Astrocyte (in vitro differentiated cells and primary cell): ENCODE measurements around the gene ITGB3. TPM values are rescaled to one million over a fixed set of nuclear protein-coding genes. Genes with fewer than 3 reads are reported as not detected.

Source experiments
- DNase-seq: peaks from one replicate; pipeline ENCODE4 v3.0.0-alpha.2; 2010; ENCODE audit warnings: low read depth
- FAIRE-seq: peaks from 2 replicates; lab custom pipeline; 2011; peaks lifted over from hg19 to GRCh38; lab: Jason Lieb, UNC
- H2AFZ ChIP-seq: 2 replicates; pipeline ENCODE4 v1.6.0; 2012; ENCODE audit warnings: low read depth, low read length, inconsistent platforms
- H3K27ac ChIP-seq: 2 replicates; pipeline ENCODE4 v1.5.1; 2011; ENCODE audit warnings: low read depth, low read length, inconsistent platforms
- H3K27me3 ChIP-seq: 2 replicates; pipeline ENCODE4 v1.6.0; 2011; ENCODE audit warnings: low read length, inconsistent platforms; ENCODE audit not compliant: insufficient read depth
- H3K36me3 ChIP-seq: 2 replicates; pipeline ENCODE4 v1.5.1; 2011; ENCODE audit warnings: low read length, inconsistent platforms; ENCODE audit not compliant: insufficient read depth
- H3K4me1 ChIP-seq: 2 replicates; pipeline ENCODE4 v1.5.1; 2011; ENCODE audit warnings: low read length, inconsistent platforms; ENCODE audit not compliant: insufficient read depth
- H3K4me2 ChIP-seq: 2 replicates; pipeline ENCODE4 v1.6.0; 2012; ENCODE audit warnings: low read length, inconsistent platforms
- H3K4me3 ChIP-seq: 2 replicates; pipeline ENCODE4 v1.5.1; 2011; ENCODE audit warnings: low read depth, mild to moderate bottlenecking, low read length, inconsistent platforms; ENCODE audit not compliant: insufficient read depth
- H3K79me2 ChIP-seq: 2 replicates; pipeline ENCODE4 v1.6.0; 2012; ENCODE audit warnings: mild to moderate bottlenecking, low read length, inconsistent platforms; ENCODE audit not compliant: insufficient read depth
- H3K9ac ChIP-seq: 2 replicates; pipeline ENCODE4 v1.6.0; 2012; ENCODE audit warnings: mild to moderate bottlenecking, low read length, inconsistent platforms
- H3K9me3 ChIP-seq: 2 replicates; pipeline ENCODE4 v1.5.1; 2012; ENCODE audit warnings: low read depth, mild to moderate bottlenecking, low read length, inconsistent platforms; ENCODE audit not compliant: insufficient read depth
- H4K20me1 ChIP-seq: 2 replicates; pipeline ENCODE4 v1.6.0; 2012; ENCODE audit warnings: low read length, inconsistent platforms; ENCODE audit not compliant: insufficient read depth
- H3K27ac Mint-ChIP-seq: one replicate; pipeline ENCODE4 v1.8.0; 2021; ENCODE audit warnings: mild to moderate bottlenecking, mixed read lengths; ENCODE audit not compliant: unreplicated experiment
- H3K27me3 Mint-ChIP-seq: one replicate; pipeline ENCODE4 v1.8.0; 2021; ENCODE audit warnings: low read depth, mixed read lengths; ENCODE audit not compliant: unreplicated experiment
- H3K36me3 Mint-ChIP-seq: one replicate; pipeline ENCODE4 v1.8.0; 2021; ENCODE audit warnings: low read depth, mixed read lengths; ENCODE audit not compliant: unreplicated experiment
- H3K4me1 Mint-ChIP-seq: one replicate; pipeline ENCODE4 v1.8.0; 2021; ENCODE audit warnings: low read depth, mixed read lengths; ENCODE audit not compliant: unreplicated experiment
- H3K4me3 Mint-ChIP-seq: one replicate; pipeline ENCODE4 v1.8.0; 2021; ENCODE audit warnings: mild to moderate bottlenecking, moderate library complexity, mixed read lengths; ENCODE audit not compliant: unreplicated experiment
- H3K9me3 Mint-ChIP-seq: one replicate; pipeline ENCODE4 v1.8.0; 2021; ENCODE audit warnings: mild to moderate bottlenecking, mixed read lengths; ENCODE audit not compliant: unreplicated experiment
- EZH2 ChIP-seq: IDR thresholded peaks from 2 replicates; pipeline ENCODE4 v1.6.1; 2012; ENCODE audit warnings: mild to moderate bottlenecking, low read length, inconsistent platforms; ENCODE audit not compliant: insufficient read depth
- total RNA-seq: library from RNA; stranded (reverse); gene quantifications from 2 replicates; pipeline ENCODE4 v1.2.1, GENCODE V29; 2021
- TF ChIP-seq, protein P1 (sequence below): IDR thresholded peaks from 2 replicates; pipeline ENCODE4 v1.5.1; 2011; ENCODE audit warnings: low read depth, mild to moderate bottlenecking, inconsistent platforms, low read length, moderate library complexity; ENCODE audit not compliant: insufficient read depth

ITGB3 gene
- total RNA-seq, 1 donor from 2014 or later, result 44.0 TPM

DNA sequence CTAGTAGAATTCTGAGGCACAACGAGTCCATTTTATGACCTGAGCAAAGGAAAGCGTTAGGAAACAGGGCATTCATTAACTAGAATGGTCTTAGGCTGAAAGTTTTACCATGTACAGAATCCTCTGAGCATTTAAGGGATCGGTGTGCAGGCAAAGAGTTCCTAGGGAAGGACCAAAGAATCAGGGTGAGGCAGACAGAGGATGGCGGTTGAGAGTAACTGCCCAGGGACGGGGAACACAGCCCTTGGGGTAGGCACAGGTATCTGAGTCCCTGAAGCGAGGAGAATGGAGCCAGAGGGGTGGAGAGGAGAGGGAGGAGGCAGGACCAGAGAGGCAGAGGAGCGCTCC, 14.0 kb upstream of the ITGB3 start:
- Histone ChIP-seq H3K36me3 (no peaks in the 10 kb centered on the region), H3K4me3 (no peak overlapping the region), H3K4me2 (peak overlapping the region; percentile 60), H3K4me1 (peaks cover 21% of the 10 kb centered on the region), H3K9me3 (peaks cover 5% of the 10 kb centered on the region), H3K27ac (peak overlapping the region; percentile 85), H3K9ac (peak overlapping the region; percentile 59), H3K27me3 (no peaks in the 10 kb centered on the region), H2AFZ (peak overlapping the region; percentile 53), H3K79me2 (no peaks in the 10 kb centered on the region), H4K20me1 (no peaks in the 10 kb centered on the region)
- DNase-seq, result no peak
- no peak for TF ChIP-seq EZH2
- no peaks in the 10 kb centered on the region for H3K36me3 Mint-ChIP-seq
- H3K27me3 Mint-ChIP-seq, result no peaks in the 10 kb centered on the region
- H3K27ac Mint-ChIP-seq, result peak overlapping the region; percentile 93
- FAIRE-seq, result no peak
- peaks cover 17% of the 10 kb centered on the region for H3K4me1 Mint-ChIP-seq
- peaks cover 2% of the 10 kb centered on the region for H3K9me3 Mint-ChIP-seq
- no peak overlapping the region for H3K4me3 Mint-ChIP-seq

DNA sequence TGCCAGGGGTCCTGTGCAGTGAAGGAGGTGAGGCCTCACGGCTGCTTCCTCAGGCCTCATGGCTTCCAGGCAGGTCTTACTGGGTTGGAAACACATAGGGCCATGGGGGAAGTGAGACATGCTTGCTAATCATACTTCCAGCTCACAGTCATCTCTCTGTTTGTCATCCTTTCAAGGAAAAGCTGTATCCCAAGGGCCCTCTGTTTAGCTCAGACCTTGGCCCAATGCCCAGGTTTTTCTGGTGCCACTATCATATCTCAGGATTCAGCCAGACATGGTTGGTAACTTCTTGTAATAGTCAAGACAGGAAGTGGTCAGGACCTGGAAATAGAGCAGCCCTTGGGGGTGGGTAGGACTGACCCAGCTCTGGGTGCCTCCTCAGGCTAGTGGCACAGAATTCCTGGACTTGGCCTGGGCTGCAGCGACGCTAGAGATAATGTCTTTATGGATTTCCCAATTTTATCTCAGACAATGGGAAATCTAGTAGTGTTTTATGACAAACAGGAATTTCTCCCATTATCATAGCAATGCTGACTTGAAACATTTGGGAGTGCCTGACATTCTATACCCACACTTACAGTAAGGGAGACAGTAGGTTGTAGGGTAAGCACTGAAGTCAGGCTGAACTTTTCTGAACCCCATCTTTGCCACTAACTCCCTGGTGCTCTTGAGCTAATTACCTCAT, 13.5 kb upstream of the ITGB3 start:
- TF ChIP-seq, protein P1, sequence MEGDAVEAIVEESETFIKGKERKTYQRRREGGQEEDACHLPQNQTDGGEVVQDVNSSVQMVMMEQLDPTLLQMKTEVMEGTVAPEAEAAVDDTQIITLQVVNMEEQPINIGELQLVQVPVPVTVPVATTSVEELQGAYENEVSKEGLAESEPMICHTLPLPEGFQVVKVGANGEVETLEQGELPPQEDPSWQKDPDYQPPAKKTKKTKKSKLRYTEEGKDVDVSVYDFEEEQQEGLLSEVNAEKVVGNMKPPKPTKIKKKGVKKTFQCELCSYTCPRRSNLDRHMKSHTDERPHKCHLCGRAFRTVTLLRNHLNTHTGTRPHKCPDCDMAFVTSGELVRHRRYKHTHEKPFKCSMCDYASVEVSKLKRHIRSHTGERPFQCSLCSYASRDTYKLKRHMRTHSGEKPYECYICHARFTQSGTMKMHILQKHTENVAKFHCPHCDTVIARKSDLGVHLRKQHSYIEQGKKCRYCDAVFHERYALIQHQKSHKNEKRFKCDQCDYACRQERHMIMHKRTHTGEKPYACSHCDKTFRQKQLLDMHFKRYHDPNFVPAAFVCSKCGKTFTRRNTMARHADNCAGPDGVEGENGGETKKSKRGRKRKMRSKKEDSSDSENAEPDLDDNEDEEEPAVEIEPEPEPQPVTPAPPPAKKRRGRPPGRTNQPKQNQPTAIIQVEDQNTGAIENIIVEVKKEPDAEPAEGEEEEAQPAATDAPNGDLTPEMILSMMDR, result no peak
- TF ChIP-seq EZH2, result no peak
- peaks cover 17% of the 10 kb centered on the region for H3K4me1 Mint-ChIP-seq
- Histone ChIP-seq H4K20me1 (no peaks in the 10 kb centered on the region), H3K4me2 (peak overlapping the region; percentile 60), H3K79me2 (no peaks in the 10 kb centered on the region), H3K4me3 (no peak overlapping the region), H3K9ac (peak overlapping the region; percentile 59), H2AFZ (peak overlapping the region; percentile 53), H3K36me3 (no peaks in the 10 kb centered on the region), H3K4me1 (peaks cover 21% of the 10 kb centered on the region), H3K27me3 (no peaks in the 10 kb centered on the region), H3K27ac (peak overlapping the region; percentile 85), H3K9me3 (peaks cover 5% of the 10 kb centered on the region)
- H3K4me3 Mint-ChIP-seq, result peak overlapping the region; percentile 13
- H3K27me3 Mint-ChIP-seq, result no peaks in the 10 kb centered on the region
- peak overlapping the region; percentile 93 for H3K27ac Mint-ChIP-seq
- FAIRE-seq, result peak; percentile 89
- peak; percentile 96 for DNase-seq
- H3K9me3 Mint-ChIP-seq, result peaks cover 2% of the 10 kb centered on the region
- no peaks in the 10 kb centered on the region for H3K36me3 Mint-ChIP-seq

DNA sequence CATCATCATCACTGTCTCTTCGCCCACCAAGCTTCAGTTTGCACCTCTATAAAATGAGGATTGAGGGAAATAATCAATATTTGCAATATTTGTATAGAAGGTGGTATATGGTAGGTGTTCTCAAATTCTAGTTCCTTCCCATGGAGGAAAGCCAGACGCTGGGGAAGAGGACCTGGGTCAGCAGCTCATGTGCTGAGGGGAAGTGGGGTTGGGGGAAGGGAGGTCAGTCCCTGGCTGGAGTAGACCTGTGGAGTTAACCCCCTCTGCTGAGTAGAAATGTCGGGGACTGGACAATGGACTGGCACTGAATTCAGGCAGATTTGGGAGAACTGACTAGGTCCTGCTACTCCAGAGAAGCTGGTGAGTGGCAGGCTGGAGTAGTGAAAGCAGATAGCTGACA, 12.8 kb upstream of the ITGB3 start:
- peaks cover 4% of the 10 kb centered on the region for H3K27me3 Mint-ChIP-seq
- no peaks in the 10 kb centered on the region for H3K79me2 ChIP-seq
- peaks cover 5% of the 10 kb centered on the region for H3K9me3 ChIP-seq
- no peaks in the 10 kb centered on the region for H3K36me3 Mint-ChIP-seq
- peak overlapping the region; percentile 41 for H3K9ac ChIP-seq
- H3K4me1 ChIP-seq, result peaks cover 21% of the 10 kb centered on the region
- peak overlapping the region; percentile 13 for H3K4me3 Mint-ChIP-seq
- H3K27ac ChIP-seq, result peak overlapping the region; percentile 85
- no peaks in the 10 kb centered on the region for H4K20me1 ChIP-seq
- peaks cover 2% of the 10 kb centered on the region for H3K9me3 Mint-ChIP-seq
- H3K36me3 ChIP-seq, result no peaks in the 10 kb centered on the region
- FAIRE-seq (no peak), DNase-seq (no peak)
- H3K4me1 Mint-ChIP-seq, result peaks cover 17% of the 10 kb centered on the region
- no peak overlapping the region for H3K4me3 ChIP-seq
- H2AFZ ChIP-seq, result no peak overlapping the region
- H3K27ac Mint-ChIP-seq, result peak overlapping the region; percentile 93
- H3K4me2 ChIP-seq, result peak overlapping the region; percentile 60
- no peaks in the 10 kb centered on the region for H3K27me3 ChIP-seq
- TF ChIP-seq, protein P1, result no peak
- no peak for TF ChIP-seq EZH2
